ENCODE measurements around the gene DOCK1.

Gene DOCK1

GRCh38 chr10:127013211-127013656 lies 108.0 kb downstream of the DOCK1 start:
- FAIRE-seq: peak; percentile 9

GRCh38 chr10:127013691-127014473 lies 108.7 kb downstream of the DOCK1 start:
- FAIRE-seq: no peak

GRCh38 chr10:127014671-127015070 lies 109.4 kb downstream of the DOCK1 start:
- FAIRE-seq: no peak

GRCh38 chr10:127015373-127015772 lies 110.1 kb downstream of the DOCK1 start:
- no peak for FAIRE-seq

GRCh38 chr10:127016331-127016730 lies 111.1 kb downstream of the DOCK1 start:
- no peak for FAIRE-seq

- no peak for FAIRE-seq
Measured at GRCh38 chr10:127017541-127018297, 112.5 kb downstream of the DOCK1 start.

- no peak for FAIRE-seq
Measured at GRCh38 chr10:127018298-127018650, 113.0 kb downstream of the DOCK1 start.

- no peak for FAIRE-seq
Measured at GRCh38 chr10:127018766-127019165, 113.5 kb downstream of the DOCK1 start.

- no peak for FAIRE-seq
Measured at GRCh38 chr10:127020260-127020659, 115.0 kb downstream of the DOCK1 start.

GRCh38 chr10:127021801-127022200 lies 116.6 kb downstream of the DOCK1 start:
- FAIRE-seq: no peak

- FAIRE-seq: peak; percentile 96
Measured at GRCh38 chr10:127024685-127025435, 119.6 kb downstream of the DOCK1 start.

- no peak for FAIRE-seq
Measured at GRCh38 chr10:127027786-127028185, 122.6 kb downstream of the DOCK1 start.

GRCh38 chr10:127028556-127028955 lies 123.3 kb downstream of the DOCK1 start:
- FAIRE-seq: no peak

GRCh38 chr10:127029061-127029460 lies 123.8 kb downstream of the DOCK1 start:
- FAIRE-seq: no peak

GRCh38 chr10:127033216-127034033 lies 128.2 kb downstream of the DOCK1 start:
- no peak for FAIRE-seq

- FAIRE-seq: no peak
Measured at GRCh38 chr10:127034034-127034633, 128.9 kb downstream of the DOCK1 start.

GRCh38 chr10:127034790-127035189 lies 129.6 kb downstream of the DOCK1 start:
- no peak for FAIRE-seq

GRCh38 chr10:127035827-127036226 lies 130.6 kb downstream of the DOCK1 start:
- no peak for FAIRE-seq

- no peak for FAIRE-seq
Measured at GRCh38 chr10:127036987-127037386, 131.8 kb downstream of the DOCK1 start.

- FAIRE-seq: no peak
Measured at GRCh38 chr10:127039435-127039834, 134.2 kb downstream of the DOCK1 start.

- FAIRE-seq: no peak
Measured at GRCh38 chr10:127040756-127041155, 135.5 kb downstream of the DOCK1 start.

- FAIRE-seq: no peak
Measured at GRCh38 chr10:127041552-127041951, 136.3 kb downstream of the DOCK1 start.

Measured in islet of Langerhans (tissue), 1 donor.